Forelimb muscle (tissue), 1 donor: Measurements from ENCODE around the gene KLF14. TPM values are rescaled to one million over a fixed set of nuclear protein-coding genes. Genes with fewer than 3 reads are reported as not detected.
"Not testable (repeated sequence)": the region's sequence is repeated elsewhere in the genome, so short reads cannot be mapped to it uniquely, and the experiment has no call there.

Experiments
- DNase-seq: peaks from one replicate; pipeline ENCODE4 v3.0.0-alpha.2; 2013; ENCODE audit warnings: low read depth
- polyA plus RNA-seq: library from polyadenylated mRNA; unstranded; fragments of 120-200 nt; gene quantifications from one replicate; pipeline ENCODE4 v1.2.1, GENCODE V29; 2013; ENCODE audit not compliant: insufficient read length

Gene KLF14
- 1.1 TPM for polyA plus RNA-seq

DNA sequence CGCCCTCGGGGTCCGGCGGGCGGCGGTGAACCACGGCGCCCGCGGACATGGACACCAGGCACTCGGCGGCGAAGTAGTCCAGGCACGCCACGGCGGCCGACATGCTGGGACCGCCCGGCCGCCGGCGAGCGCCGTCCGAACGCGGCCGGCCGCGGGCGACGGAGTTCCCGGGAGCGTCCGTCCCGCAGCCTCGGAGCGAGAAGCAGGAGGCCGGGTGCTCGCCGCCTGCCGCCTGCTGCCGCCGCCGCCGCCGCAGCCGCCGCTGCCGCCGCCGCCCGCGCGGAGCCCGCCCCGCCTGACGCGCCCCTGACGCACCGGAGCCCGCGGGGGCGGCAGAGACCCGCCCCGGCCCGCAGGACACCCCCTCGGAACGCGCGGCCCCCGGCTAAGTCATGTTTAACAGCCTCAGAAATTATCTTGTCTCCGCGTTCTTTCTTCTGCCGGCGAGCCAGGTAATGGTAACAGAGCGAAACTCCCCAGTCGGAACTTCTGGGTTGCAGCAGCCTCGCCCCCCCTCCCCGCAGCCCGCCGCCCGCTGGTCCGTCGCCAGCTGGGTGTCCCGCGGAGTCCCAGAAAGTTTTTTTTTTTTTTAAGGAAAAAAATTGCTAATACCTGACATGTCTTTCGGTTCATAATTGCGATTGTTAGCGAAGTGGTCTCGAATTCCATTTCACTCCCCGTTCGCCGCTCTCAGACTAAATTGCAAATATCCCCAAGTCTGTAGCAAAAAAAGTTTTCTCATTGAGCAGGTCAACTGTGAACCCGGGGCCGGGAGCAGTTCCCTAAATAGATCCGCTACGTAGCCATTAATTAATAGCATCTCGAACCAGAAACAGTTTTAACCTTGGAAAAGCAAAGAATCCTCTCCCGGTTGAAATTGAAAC lies at the start of gene KLF14:
Gene KLF14, minus strand, starts transcription at position 277 of the 884 bp plus-strand sequence. Its CDS starts 174 bp downstream, at position 103.
- DNase-seq = no peak

DNA sequence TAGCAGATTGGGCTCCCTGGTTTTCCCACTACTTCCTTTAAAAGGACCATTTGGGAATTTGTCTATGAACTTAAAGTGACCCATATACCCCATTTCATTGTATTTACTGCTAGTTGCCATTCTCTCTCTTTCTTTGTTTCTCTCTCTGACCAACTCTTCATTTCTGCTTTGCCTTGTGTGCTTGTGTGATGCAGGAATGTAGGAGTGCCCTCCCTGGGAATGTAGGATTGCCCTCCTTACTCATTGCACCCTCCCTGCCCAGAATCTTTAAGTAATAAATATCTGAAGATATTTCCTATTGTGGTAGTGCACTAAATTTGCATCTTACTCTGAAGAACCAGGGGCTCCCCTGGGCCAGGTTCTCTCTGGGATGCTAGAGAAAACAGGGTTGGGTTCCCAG lies 47.3 kb upstream of the KLF14 start:
- no peak for DNase-seq

DNA sequence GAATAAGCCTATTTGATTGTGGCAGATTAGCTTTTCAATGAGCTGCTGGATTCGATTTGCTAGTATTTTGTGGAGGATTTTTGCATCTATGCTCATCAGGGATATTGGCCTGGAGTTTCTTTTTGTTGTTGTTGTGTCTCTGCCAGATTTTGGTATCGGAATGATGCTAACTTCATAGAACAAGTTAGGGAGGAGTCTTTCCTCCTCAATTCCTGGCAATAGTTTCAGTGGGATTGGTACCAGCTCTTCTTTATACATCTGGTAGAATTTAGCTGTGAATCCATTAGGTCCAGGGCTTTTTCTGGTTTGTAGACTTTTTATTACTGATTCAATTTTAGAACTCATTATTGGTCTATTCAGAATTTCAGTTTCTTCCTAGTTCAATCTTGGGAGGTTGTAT lies 43.4 kb upstream of the KLF14 start:
- no peak for DNase-seq

DNA sequence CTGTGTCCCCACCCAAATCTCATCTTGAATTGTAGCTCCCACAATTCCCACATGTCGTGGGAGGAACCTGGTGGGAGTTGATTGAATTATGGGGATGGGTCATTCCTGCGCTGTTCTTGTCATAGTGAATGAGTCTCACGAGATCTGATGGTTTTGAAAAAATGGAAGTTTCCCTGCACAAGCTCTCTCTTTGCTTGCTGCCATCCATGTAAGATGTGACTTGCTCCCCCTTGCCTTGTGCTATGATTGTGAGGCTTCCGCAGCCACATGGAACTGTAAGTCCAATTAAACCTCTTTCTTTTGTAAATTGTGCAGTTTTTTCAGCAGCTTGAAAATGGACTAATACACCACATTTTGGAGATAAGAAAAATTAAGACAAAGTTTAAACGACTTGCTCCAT lies 38.4 kb upstream of the KLF14 start:
- DNase-seq = not testable (repeated sequence)

DNA sequence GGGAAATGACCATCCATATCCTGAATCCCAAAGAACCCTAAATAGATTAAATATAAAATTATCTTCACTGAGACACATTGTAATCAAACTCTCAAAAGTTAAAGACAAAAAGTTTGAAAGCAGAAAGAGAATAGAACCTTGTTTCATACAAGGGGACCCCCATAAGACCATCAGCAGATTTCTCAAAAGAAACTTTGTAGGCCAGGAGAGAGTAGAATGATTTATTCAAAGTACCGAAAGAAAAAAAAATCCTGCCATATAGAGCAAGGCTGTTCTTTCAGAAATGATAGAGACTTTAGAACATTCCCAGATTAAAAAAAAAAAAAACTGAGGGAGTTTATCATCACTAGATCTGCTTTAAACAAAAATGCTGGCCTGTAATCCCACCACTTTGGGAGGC lies 34.8 kb upstream of the KLF14 start:
- DNase-seq = no peak

DNA sequence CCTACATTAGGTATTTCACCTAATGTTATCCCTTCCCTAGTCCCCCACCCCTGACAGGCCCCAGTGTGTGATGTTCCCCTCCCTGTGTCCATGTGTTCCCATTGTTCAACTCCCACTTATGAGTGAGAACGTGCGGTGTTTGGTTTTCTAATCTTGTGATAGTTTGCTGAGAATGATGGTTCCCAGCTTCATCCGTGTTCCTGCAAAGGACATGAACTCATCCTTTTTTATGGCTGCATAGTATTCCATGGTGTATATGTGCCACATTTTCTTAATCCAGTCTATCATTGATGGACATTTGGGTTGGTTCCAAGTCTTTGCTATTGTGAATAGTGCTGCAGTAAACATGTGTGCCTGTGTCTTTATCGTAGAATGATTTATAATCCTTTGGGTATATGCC lies 30.6 kb upstream of the KLF14 start:
- not testable (repeated sequence) for DNase-seq

DNA sequence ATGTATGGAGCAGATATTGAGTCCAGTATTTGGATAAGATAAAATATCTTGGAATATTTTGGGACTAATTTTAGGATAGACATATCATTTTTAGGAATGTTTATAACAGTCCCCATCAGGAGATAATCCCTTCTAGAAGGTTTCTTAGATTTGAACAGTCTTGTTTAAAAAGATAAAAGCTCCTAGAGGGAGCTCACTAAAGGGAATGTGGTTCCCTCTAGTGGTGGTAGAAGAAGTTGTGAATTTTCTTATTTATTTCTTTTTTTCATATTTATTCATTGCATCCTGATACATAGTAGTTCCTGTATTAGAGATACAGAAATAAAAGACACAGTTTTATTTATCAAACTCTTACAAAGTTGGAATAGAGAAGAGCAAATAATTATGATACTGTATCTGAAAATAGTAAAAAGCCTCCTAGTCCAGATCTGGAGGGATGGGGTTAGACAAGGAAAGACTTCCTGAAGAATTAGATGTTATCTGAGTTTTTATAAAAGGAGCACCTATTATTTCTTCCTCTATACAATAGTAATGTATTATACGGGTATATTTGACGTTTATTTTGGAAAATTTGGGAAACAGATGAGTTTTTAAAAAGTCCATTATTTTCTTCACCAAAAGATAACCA lies 24.5 kb upstream of the KLF14 start:
- DNase-seq = no peak

DNA sequence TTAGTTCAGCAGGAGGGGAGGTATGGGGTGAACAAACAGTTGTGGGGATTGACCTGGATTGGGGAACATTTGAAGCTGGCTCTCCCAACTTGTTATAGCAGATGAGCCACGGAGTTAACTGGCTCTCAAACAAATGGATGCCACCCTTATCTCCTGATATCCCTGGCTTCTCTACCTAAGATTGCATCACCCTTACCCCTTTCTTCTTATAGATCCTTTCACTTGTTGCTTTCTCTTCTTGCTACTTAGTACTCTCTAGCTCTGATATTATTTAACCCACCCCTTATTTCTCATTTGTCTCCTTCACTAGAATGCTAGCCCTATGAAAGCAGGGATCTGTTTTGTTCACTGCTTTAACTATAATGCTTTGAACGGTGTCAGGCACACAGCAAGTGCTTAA lies 22.3 kb upstream of the KLF14 start:
- no peak for DNase-seq

DNA sequence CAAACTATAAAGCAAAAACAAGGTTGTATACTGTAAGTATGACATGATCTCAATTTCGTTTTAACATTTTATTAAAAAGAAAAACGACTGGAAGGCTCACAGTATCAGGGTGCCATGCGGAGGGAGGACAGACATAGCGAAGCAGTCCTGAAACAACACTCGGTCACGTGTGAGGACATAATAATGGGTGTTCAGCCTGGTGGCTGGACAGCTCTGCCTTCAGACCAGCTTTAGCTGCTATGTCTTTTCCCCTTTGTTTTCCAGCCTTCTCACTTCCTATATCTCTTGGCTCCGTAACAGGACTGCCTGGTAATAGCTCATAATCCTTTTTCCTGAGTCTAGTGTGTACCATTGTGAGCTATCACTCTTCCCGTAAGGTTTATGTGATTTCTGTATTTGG lies 18.4 kb upstream of the KLF14 start:
- no peak for DNase-seq

DNA sequence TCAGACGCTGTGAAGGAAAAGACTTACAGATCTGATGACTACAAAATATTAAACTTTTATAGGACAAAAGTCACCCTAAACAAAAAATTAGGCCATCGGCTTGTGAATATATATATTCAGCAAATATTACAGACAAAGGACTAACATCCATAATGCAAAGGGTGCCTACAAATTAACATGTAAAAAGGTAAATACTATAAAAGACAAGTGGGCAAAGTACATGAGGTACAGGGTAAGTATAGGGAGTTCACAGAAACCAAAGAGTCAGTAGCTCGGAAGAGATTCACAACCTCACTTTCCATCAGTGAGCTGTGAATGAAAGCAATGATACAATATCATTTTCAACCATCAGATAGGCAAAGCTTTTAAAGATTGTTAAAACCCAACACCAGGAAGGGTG lies 16.7 kb upstream of the KLF14 start:
- DNase-seq = no peak

DNA sequence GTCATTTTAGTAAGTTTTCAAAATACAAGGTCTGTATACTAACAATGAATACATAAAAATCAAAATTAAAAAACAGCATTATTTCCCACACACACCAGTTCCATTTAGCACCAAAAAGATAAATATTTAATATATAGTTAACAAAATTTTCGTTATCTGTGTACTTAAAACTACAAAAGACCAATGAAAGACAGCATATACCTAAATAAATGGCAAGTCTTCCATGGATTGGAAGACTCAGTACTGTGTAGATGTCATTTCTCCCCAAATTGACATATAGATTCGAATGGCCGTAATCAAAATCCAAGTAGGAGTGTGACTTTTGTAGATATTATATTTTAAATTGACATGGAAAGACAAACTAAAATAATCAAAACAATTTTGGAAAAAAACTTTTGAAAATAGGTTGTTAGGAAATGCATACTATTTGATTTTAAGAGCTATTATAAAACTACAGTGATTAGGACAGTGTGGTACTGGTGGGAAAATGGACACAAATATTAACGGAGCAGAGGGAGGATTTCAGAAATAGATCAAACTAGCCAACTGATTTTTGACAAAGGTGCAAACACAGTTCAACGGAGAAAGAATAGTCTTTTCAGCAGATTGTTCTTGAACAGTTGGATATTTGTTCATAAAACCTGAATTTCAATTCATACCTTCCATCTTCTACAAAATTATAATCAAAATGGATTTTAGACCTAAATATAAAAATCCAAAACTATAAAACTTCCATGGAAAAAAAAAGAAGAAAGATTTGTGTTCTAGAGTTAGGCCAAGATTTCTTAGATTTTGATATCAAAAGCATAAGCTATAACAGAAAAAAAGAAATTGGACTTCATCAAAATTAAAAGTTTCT lies 14.8 kb upstream of the KLF14 start:
- DNase-seq = no peak

DNA sequence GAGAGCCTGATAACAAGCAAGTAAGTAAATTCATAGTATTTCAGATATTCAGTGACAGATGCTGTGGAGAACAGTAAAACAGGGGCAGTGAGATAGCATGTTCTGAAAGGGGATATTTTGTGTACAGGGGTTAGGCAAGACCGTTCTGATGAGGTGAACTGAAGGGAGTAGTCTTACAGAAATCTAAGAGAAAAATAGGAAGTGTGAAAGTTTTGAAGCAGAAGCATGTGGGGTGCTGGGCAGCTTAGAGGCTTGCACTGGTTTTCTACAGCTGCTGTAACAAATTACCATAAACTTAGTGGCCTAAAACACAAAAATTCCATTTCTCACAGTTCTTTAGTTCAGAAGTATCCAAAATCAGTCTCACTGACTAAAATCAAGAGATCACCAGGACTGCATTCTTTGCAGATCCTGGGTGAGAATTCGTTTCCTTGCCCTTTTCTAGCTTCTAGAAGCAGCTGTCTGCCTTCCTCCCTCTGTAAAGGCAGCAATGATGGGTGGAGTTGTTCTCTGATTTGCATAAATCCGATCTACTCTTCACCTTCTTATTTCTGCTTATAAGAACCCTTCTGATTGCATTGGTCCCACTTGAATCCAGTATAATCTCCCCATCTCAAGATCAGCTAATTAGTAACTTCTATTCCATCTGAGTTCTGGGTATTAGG lies 7.5 kb upstream of the KLF14 start:
- DNase-seq = no peak

DNA sequence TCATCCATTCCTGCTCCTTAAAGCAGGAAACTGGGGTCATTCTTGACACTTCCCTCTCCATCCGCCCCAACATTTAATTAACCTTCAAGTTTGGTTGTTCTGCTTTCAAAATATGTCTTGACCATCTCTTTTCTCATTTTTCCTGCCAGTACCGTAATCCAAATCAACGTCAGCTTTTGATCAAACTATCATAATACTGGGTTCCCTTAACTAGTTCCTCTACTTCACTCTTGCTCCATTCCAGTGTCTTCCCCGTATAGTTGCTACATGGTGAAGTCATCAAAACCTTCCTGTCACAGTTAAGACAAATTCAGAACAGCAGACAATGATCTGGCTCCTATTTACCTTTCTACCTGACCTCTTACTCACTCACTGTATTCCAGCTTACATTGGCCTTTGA lies 6.6 kb upstream of the KLF14 start:
- DNase-seq = no peak

DNA sequence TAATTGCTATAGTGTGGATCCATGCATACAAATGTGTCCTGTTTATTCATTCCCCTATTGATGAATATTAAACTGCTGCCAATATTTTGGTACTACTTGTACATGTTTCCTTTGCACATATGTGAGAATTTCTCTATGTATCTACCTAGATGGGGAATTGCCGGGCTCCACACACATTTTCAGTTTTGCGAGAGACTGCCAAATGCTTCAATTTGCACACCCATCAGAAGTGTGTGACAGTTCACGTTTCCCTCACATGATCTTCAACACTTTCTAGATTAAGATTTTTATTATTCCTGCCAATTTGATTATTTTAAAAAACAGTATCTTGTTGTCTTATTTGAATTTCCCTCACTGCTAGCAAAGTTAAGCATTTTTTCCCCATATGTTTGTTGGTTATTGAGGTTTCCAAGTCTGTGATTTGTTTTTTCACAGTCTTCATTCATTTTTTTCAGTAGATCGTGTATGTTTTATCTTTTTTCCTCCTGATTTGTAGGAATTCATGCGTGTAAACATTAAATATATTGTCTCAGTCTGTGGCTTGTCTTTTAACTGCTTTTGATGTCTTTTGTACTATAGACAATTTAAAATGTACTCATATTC lies 2.4 kb upstream of the KLF14 start:
- DNase-seq = no peak

DNA sequence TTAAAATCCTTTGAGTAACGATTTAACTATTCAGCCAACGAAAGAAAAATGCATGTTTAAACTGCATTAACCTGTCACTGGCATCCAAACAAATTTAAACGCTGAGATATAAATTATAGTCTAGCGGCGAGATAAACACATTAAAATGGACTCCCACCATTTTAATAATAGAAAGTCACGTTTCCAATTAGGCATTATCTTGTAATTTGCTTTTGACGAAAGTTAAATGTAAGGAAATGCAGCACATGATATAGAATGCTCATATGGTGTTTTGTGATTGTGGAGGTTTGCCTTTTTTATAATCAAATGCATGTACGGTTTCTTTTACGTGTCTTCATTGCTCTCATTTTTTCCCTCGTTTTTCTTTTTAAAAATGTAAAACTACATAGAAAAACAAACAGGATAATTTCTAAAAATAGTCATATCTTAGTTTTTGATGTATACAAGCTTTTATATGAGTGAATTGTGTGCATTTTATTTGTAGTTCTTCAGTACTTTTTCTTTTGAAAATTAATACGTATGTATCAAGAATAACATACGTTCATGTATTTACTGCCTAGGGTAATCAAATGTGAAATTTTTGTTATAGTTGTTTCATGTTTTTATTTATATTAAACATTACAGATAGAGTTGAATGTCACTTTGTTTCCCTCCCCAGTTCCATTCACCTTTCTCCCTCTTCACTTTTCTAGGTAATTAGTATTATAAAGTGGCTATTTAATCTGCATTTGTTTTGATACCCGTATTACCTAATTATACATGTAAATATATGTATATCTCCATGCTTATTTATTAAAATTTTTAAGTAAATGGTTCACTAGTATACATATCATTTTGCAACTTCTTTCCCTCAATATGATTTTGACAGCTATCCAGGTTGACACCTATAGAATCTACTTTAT lies 1.1 kb upstream of the KLF14 start:
- DNase-seq = no peak

DNA sequence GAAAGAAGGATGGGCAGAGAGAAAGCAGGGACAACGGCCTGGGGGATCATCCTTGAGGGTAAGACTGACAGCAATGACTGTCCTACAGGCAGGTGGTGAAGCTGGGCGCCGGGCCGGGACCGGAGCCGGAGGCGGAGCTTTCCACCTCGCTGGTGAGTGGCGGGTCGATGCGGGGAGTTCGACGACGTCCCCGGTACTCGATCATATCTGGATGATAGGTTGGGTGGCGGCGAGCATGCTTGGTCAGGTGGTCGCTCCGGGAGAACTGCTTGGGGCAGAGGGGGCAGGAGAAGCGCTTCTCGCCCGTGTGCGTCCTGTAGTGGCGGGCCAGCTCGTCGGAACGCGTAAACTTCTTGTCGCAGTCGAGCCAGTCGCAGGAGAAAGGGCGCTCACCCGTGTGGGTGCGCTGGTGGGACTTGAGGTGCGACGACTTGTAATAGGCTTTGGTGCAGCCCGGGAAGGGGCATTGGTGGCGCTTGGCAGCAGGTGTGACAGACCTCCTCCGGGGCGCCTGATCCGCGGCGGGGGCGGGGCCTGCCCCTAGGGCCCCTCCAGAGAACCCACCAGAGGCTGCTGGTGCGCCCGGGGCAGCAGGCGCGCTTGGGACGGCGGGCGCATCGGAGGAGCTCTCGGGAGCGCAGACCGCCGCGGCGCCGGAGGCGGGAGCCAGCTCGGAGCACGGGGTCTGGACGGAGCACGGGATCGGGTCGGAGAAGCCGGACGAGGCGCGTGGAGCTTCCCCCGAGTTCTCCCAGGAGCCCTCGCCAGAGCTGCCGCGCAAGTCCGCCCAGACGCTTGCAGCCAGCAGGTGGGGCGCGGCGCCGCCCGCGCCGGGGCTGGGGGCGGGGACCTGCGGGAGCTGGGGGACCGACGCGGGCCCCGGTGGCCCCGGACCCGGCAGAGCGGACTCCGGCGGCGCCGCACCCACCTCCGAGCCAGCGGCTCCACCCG lies 752 bp downstream of the KLF14 start:
- no peak for DNase-seq

DNA sequence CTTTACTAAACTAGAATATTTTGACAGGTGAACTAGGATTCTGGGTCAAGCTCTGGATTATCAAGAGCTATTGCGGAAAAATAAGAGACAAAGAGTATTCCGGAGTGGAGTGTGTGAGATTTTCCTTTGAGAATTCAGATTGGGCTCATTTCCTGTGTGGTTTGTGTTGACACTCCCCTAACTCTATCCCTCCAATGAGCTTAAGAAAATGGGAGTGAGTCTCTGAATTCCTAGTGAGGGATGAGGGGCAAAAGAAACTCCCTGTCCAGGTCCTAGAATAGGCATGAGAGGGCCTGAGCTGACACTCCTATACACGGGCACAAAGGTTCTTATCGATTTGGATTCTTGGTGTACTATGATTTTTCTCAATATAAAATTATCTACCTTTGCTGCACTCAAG lies 10.2 kb downstream of the KLF14 start:
- no peak for DNase-seq

DNA sequence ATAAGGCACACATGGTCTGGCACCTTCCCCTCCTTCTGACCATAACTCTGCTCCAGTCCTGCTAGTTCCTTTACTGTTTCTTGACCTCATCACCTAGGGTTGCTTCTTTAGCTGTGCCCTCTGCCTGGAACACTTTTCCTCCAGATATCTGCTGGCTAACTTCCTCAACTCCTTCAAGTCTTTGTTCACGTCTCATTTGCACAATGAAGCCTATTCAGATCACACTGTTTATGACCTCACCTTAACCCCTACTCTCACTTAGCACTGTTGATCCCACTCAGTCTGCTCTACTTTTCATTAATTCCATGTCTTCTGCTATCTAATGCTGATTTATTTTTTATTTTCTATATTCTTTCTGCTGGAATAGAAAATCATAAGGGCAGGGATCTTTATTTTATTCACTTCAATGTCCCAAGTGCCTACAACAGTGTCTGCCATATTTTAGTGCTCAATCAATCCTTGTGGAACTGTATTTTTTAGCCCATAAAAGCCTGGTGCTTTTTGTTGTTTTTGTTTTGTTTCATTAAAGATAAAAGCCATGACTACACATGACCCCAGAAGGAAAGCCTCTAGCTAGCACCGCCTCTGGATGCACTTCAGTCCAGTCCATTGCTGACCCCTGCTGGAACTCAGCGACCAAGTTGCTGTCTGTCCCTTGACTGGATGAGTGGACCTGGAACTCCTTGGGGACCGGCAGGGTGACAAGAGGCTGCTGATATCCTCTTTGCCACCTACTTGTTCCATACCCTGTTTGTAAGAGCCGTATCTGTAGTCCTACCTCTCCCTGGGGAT lies 12.3 kb downstream of the KLF14 start:
- no peak for DNase-seq
